ENCODE measurements around the gene LYPD6B.

DNA sequence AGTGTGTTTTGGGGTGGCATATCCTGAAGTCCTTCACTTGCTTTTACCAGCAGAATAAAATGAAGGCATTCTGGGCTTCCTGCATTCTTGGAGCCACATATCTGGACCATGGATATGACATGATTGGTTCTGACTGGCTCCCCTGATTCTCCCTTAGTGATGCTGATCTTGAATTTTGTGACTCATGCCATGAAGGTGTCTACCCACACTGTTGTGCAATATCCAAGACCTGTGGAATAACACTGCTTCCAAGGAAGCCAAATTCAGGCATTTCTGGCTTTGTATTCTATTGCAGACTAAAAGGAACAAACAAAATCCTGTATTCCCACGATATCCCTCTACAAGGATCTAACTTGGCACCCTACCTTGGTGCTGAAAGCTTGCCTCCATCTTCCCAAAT is 125.8 kb downstream of the LYPD6B start:
- TF ChIP-seq, protein P1, sequence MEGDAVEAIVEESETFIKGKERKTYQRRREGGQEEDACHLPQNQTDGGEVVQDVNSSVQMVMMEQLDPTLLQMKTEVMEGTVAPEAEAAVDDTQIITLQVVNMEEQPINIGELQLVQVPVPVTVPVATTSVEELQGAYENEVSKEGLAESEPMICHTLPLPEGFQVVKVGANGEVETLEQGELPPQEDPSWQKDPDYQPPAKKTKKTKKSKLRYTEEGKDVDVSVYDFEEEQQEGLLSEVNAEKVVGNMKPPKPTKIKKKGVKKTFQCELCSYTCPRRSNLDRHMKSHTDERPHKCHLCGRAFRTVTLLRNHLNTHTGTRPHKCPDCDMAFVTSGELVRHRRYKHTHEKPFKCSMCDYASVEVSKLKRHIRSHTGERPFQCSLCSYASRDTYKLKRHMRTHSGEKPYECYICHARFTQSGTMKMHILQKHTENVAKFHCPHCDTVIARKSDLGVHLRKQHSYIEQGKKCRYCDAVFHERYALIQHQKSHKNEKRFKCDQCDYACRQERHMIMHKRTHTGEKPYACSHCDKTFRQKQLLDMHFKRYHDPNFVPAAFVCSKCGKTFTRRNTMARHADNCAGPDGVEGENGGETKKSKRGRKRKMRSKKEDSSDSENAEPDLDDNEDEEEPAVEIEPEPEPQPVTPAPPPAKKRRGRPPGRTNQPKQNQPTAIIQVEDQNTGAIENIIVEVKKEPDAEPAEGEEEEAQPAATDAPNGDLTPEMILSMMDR (conservative IDR thresholded peaks at IDR 0.05; ENCODE audit: low read length) = no peak
- TF ChIP-seq EZH2phosphoT487 (IDR thresholded peaks at IDR 0.05; ENCODE audit: borderline replicate concordance, low read depth, low read length) = no peak
